Natural killer cell (primary cell): ENCODE results near the gene ADCY2. TPM values are rescaled to one million over a fixed set of nuclear protein-coding genes. Genes with fewer than 3 reads are reported as not detected.

Source experiments
- ATAC-seq, 3 donors: fragments of 150-1000 bp in 2 of 3; fragments of 200-7000 bp in 1 of 3; cut with Tn5 transposase; 1 replicate in 1 of 3; 2 replicates in 2 of 3; pipeline ENCODE4 v1.10.0; 2021; ENCODE audit warnings: mild to moderate bottlenecking in 2 of 3, moderate library complexity in 2 of 3
- DNase-seq, 2 donors: peaks; one replicate each; pipeline versions ENCODE4 v3.0.0 to v3.0.0-alpha.2; 2013 to 2021; ENCODE audit warnings: mixed read lengths in 1 of 2
- H3K27ac ChIP-seq: one replicate; pipeline ENCODE4 v1.5.1; 2013; ENCODE audit warnings: mild to moderate bottlenecking, low read length
- H3K27me3 ChIP-seq: one replicate; pipeline ENCODE4 v1.6.1; 2013; ENCODE audit warnings: low read length; ENCODE audit not compliant: control insufficient read depth, insufficient read depth
- H3K36me3 ChIP-seq: one replicate; pipeline ENCODE4 v1.6.1; 2013; ENCODE audit warnings: low read length; ENCODE audit not compliant: control insufficient read depth, insufficient read depth
- H3K4me1 ChIP-seq: one replicate; pipeline ENCODE4 v1.6.1; 2013; ENCODE audit warnings: low read length; ENCODE audit not compliant: control insufficient read depth, insufficient read depth
- H3K4me3 ChIP-seq: one replicate; pipeline ENCODE4 v1.5.1; 2013; ENCODE audit warnings: low read length
- H3K9me3 ChIP-seq: one replicate; pipeline ENCODE4 v1.6.1; 2013; ENCODE audit warnings: low read length; ENCODE audit not compliant: control insufficient read depth, insufficient read depth
- H3K27ac Mint-ChIP-seq, 2 donors: one replicate each; pipeline ENCODE4 v1.8.0; 2022; ENCODE audit warnings: mild to moderate bottlenecking in 2 of 2, mixed read lengths in 2 of 2, moderate library complexity in 1 of 2
- H3K27me3 Mint-ChIP-seq, 2 donors: one replicate each; pipeline ENCODE4 v1.8.0; 2022; ENCODE audit warnings: low read depth in 2 of 2, mixed read lengths in 2 of 2
- H3K36me3 Mint-ChIP-seq: one replicate; pipeline ENCODE4 v1.8.0; 2022; ENCODE audit warnings: mixed read lengths
- H3K4me1 Mint-ChIP-seq, 2 donors: one replicate each; pipeline ENCODE4 v1.8.0; 2022; ENCODE audit warnings: mixed read lengths in 2 of 2
- H3K4me3 Mint-ChIP-seq: one replicate; pipeline ENCODE4 v1.8.0; 2022; ENCODE audit warnings: mild to moderate bottlenecking, moderate library complexity, mixed read lengths
- H3K9me3 Mint-ChIP-seq, 2 donors: one replicate each; pipeline ENCODE4 v1.8.0; 2022; ENCODE audit warnings: mixed read lengths in 2 of 2
- CTCF ChIP-seq: fragments of 200-600 bp; IDR thresholded peaks from one replicate; pipeline ENCODE4 v1.8.0; 2022; ENCODE audit warnings: antibody characterized with exemption
- WGBS: methylation state at CpG from one replicate; pipeline ENCODE4 v1.1.7; 2013; ENCODE audit warnings: missing lambda C conversion rate; ENCODE audit not compliant: insufficient coverage; 5-methylcytosine and 5-hydroxymethylcytosine counted together
- intact Hi-C: fragments of 100-400 bp; cut with micrococcal nuclease; formaldehyde crosslinking; loops from one replicate; pipeline ENCODE4 v1.14.2; 2022
- total RNA-seq, 4 donors: library from RNA; stranded (reverse); fragments of 120-200 nt in 1 of 4; gene quantifications; one replicate each; pipeline versions ENCODE4 v1.2.3 to v1.2.4, GENCODE V29; 2013 to 2022

The ADCY2 gene
- total RNA-seq, 3 donors from 2014 or later (not counting 1 experiment from before 2014, with no cell fraction given), result not detected

- intact Hi-C loops, result no loop called here
- Mint-ChIP-seq H3K9me3 (no peaks in the 10 kb centered on the region), H3K27ac (no peak overlapping the region)
Measured at GRCh38 chr5:7793895-7794294, 398.0 kb downstream of the ADCY2 start.

GRCh38 chr5:7794311-7794710 lies 398.4 kb downstream of the ADCY2 start:
- no peak overlapping the region for H3K4me3 Mint-ChIP-seq
- H3K36me3 ChIP-seq, result no peaks in the 10 kb centered on the region
- ATAC-seq (no peak), DNase-seq (no peak)
- H3K36me3 Mint-ChIP-seq, result no peaks in the 10 kb centered on the region
- H3K4me1 ChIP-seq, result no peaks in the 10 kb centered on the region
- H3K27me3 Mint-ChIP-seq, result peaks cover 7 to 10% of the 10 kb centered on the region in 2 donors
- H3K27ac Mint-ChIP-seq, result no peak overlapping the region
- no peaks in the 10 kb centered on the region for H3K9me3 Mint-ChIP-seq
- TF ChIP-seq CTCF, result no peak
- WGBS, result 75% methylated on average over 4 of the region's 5 CpGs
- no peaks in the 10 kb centered on the region for H3K27me3 ChIP-seq
- intact Hi-C loops, result no loop called here
- no peaks in the 10 kb centered on the region for H3K9me3 ChIP-seq
- H3K4me1 Mint-ChIP-seq, result no peaks in the 10 kb centered on the region
- H3K4me3 ChIP-seq, result no peak overlapping the region
- no peak overlapping the region for H3K27ac ChIP-seq

More at GRCh38 chr5:7793895-7794294, 398.0 kb downstream of the ADCY2 start:
- H3K36me3 ChIP-seq, result no peaks in the 10 kb centered on the region
- ATAC-seq (no peak), DNase-seq (no peak)
- no peak overlapping the region for H3K27ac ChIP-seq
- Mint-ChIP-seq H3K4me3 (no peak overlapping the region), H3K27me3 (peaks cover 7 to 10% of the 10 kb centered on the region in 2 donors), H3K4me1 (no peaks in the 10 kb centered on the region), H3K36me3 (no peaks in the 10 kb centered on the region)
- 86% methylated on average over 3 of the region's 5 CpGs for WGBS
- H3K27me3 ChIP-seq, result no peaks in the 10 kb centered on the region
- TF ChIP-seq CTCF, result no peak
- no peaks in the 10 kb centered on the region for H3K4me1 ChIP-seq
- H3K9me3 ChIP-seq, result no peaks in the 10 kb centered on the region
- H3K4me3 ChIP-seq, result no peak overlapping the region

GRCh38 chr5:7794823-7795222 lies 398.9 kb downstream of the ADCY2 start:
- TF ChIP-seq CTCF, result no peak
- H3K4me3 Mint-ChIP-seq, result no peak overlapping the region
- no peaks in the 10 kb centered on the region for H3K9me3 ChIP-seq
- H3K36me3 ChIP-seq, result no peaks in the 10 kb centered on the region
- H3K27me3 Mint-ChIP-seq, result peaks cover 7 to 10% of the 10 kb centered on the region in 2 donors
- ATAC-seq (no peak), DNase-seq (no peak)
- H3K27me3 ChIP-seq, result no peaks in the 10 kb centered on the region
- 64% methylated on average over 1 of the region's 1 CpG for WGBS
- no peak overlapping the region for H3K27ac Mint-ChIP-seq
- no peaks in the 10 kb centered on the region for H3K4me1 Mint-ChIP-seq
- H3K9me3 Mint-ChIP-seq, result no peaks in the 10 kb centered on the region
- H3K36me3 Mint-ChIP-seq, result no peaks in the 10 kb centered on the region
- intact Hi-C loops, result no loop called here
- H3K4me1 ChIP-seq, result no peaks in the 10 kb centered on the region
- H3K4me3 ChIP-seq, result no peak overlapping the region
- no peak overlapping the region for H3K27ac ChIP-seq

- Mint-ChIP-seq H3K9me3 (no peaks in the 10 kb centered on the region), H3K4me3 (no peak overlapping the region), H3K36me3 (no peaks in the 10 kb centered on the region), H3K27ac (no peak overlapping the region), H3K4me1 (no peaks in the 10 kb centered on the region), H3K27me3 (peaks cover 6 to 7% of the 10 kb centered on the region in 2 donors)
- DNase-seq, result no peak
- Histone ChIP-seq H3K27me3 (no peaks in the 10 kb centered on the region), H3K9me3 (no peaks in the 10 kb centered on the region), H3K4me3 (no peak overlapping the region), H3K27ac (no peak overlapping the region), H3K4me1 (no peaks in the 10 kb centered on the region), H3K36me3 (no peaks in the 10 kb centered on the region)
- intact Hi-C loops, result no loop called here
- no peak for ATAC-seq
- TF ChIP-seq CTCF, result no peak
- 80% methylated on average over 3 of the region's 3 CpGs for WGBS
Measured at GRCh38 chr5:7795306-7795705, 399.4 kb downstream of the ADCY2 start.
